NCI-H1105 treated with DMSO at 0.1 percent for 48 hours (cell line): ENCODE data around the gene SYT8.

Experiments
- DNase-seq: peaks from one replicate; lab custom pipeline; 2025; lab: John Stamatoyannopoulos, UW

Gene SYT8

GRCh38 chr11:1845561-1846452 is 11.0 kb downstream of the SYT8 start:
- no peak for DNase-seq

- DNase-seq: no peak
Observed at GRCh38 chr11:1846453-1846932, 11.7 kb downstream of the SYT8 start.

GRCh38 chr11:1847006-1847735 is 12.4 kb downstream of the SYT8 start:
- no peak for DNase-seq

- DNase-seq: no peak
Observed at GRCh38 chr11:1847926-1848639, 13.3 kb downstream of the SYT8 start.

DNA sequence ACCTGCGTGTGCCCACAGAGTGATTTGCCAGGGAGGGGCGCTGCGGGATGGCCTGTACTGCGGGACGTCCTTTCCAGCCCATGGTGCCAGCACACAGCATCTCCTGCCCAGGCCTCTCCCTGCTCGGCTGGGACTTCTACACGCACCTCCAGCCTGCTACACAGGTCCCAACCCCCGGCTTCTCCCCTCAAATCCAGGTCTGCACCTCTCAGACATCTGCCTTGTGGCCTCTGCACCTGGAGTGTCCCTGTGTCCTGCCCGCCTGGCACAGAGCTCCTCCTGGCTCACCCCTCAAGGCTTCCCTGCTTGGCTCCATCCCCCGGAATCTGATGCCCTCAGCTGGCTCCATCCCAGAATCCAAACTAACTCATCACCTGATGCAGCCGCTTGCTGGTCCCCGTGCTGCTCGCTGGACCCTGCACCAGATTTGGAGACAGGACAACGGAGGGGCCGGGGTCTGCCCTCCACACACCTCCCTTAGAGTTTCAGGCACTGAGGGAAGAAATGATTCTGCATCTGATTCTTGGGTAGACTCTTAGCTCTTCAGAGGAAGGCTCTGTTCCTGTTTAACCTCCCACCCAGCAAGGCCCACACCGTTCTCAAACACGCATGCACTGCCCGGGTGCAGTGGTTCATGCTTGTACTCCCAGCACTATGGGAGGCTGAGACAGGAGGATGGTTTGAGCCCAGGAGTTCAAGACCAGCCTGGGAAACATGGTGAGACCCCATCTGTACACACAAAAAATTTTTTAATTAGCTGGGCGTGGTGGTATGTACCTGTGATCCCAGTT is 14.0 kb downstream of the SYT8 start:
- DNase-seq: no peak

DNA sequence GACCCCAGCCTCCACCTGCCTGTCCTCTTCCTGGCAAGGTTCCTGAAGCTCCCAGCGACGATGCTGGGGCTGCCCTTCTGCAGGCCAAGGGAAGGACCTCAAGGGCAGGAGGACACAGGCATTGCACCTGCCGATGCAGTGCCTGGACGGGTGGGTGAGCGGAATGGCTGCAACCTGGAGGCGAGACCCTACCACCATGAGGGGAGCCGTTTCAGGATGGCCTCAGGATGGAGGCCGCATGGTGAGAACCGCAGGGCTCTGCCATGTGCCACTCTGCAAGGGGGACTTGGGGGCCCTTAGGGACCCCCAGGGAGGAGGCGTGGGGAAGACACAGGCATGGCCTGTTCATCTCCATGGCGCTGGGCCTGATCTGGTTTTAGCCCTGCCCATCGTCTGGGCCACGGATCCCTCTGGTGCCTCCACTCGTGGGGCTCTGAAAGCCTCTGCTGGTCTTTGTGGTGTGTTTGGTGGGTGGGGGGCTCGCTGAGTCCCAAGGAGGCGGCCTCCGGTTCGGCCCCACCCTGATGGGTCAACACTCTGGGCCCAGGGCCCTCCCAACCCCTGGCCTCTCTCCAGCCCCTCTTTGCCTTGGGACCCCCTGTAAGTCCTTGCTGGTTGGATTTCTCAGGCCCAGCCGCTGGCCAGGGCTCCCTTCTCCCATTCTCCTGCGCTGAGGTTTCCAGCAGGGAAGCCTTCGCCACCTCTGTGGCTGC is 16.8 kb downstream of the SYT8 start:
- DNase-seq: no peak

DNA sequence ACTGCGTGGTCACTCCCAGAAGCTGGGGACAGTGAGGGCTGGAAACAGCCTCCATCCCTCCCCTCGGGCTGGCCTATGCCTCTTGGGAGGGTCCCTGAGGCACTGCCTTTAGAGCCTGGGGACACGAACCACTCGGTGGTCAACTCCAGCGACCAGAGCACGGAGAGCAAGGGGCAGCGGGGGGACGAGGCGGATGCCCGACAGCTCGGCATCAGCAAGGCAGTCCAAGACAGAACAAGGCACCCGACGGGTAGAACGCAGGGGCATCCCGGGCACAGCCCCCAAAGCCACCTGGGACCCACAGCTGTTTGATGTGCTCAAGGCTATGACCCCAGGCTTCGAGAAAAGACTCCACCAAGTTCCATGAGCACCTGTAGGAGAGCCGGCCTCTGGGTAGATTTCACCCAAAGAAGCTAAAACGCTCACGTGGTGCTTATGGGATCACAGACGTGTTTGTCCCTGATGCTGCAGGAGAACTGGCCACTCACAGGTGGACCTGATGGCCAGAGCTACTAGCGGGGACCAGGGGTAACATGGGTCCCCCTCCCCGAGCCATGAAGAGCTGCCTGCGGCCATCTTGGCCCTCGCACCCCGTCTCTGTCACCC is 17.6 kb downstream of the SYT8 start:
- DNase-seq: no peak

DNA sequence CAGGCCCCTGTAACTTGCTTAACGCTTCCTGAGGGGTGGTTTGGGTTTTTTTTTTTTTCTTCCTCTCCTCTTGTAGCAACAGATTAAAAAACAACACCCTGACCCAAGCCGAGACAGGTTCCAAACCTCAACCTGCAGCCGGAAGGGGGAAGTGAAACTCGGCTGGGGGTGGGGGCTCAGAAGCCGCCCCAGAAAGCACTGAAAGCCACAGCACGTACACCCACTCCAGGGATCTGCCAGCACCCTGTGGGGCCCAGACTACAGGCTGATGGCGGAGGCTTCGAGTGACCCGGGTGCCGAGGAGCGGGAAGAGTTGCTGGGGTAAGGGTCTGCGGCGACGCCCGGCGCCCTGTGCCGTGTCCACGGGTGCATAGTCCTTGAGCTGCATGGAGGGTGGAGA is 18.1 kb downstream of the SYT8 start, which contains the start of gene LSP1:
LSP1 (plus strand) TSS at position 208 of the 400 bp plus-strand sequence; CDS start at position 269, 61 bp downstream.
- no peak for DNase-seq

- no peak for DNase-seq
Observed at GRCh38 chr11:1853376-1854131, 18.8 kb downstream of the SYT8 start.

DNA sequence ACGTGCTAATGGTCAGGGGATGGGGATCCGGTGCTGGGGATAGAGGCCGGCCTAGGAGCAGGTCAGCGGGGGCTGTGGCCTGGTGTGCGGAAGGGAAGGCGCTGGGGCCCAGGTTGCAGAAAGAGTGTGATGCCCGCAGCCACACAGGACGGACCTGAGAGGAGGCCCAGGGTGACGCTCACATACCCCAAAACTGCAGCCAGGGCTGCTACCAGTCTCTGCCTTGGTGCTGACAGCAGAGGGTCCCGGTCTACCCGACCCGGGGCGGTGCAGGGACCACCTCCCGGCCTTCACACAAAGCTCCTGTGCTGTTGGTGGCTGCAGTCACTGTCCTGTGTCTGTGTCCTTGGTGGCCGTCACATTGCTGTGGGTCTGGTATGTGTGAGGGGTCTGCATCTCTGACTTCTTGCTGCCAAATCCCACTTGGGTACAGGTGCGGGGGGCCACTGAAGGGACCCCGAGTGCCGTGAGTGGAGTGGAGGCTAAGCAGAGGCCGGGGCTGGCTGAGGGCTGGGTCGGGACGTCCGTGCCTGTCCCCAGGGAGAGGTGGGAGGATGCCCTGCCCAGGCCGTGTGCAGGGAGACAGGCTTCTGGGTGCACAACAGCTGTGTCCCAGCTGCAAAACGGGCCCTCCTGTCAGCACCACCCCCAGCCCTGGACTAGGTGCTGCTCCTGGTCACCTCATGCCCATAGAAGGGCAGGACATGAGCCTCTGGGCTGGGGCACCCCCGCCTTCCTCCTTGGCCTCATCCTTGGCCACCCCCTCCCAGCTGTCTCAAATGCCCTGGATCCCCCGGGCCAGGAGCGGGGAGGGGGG is 19.6 kb downstream of the SYT8 start:
- no peak for DNase-seq

- no peak for DNase-seq
Observed at GRCh38 chr11:1854949-1855885, 20.4 kb downstream of the SYT8 start.

- DNase-seq: no peak
Observed at GRCh38 chr11:1855886-1856265, 21.1 kb downstream of the SYT8 start.

DNA sequence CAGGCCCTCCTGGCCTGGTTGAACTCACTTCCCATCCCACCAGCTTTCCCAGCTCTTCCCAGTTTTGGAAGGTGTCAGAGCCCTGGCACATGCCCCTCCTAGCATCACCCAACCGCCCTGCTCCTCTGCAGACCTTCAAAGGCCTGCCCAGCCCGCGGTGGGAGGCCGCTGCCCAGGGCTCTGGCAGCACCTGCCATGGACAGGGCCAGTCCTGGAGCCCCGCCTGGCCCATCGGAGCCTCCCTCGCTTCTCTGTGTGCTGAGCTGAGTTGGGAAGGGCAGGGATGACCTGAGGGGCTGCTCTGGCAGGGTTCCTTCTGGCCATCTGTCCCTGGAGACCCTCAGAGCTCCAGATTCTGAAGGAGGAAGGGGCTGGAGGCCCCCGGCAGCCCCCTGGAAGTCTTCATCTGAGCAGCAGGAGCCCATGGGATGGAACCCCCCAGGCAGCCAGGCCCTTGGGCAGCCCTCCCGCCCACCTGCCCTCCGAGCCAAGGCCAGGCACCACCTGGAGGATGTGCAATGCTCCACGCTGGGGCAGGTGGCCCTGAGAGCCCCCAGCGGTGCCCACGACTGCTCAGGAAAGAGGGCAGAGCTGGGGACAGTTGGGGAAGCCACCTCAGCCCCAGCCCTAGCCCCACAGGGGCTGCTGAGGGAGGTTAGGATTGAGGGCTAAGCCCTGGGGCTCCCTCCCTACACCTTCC is 21.7 kb downstream of the SYT8 start:
- DNase-seq: no peak

- no peak for DNase-seq
Observed at GRCh38 chr11:1857064-1857463, 22.3 kb downstream of the SYT8 start.

- DNase-seq: no peak
Observed at GRCh38 chr11:1858154-1858553, 23.4 kb downstream of the SYT8 start.

GRCh38 chr11:1858576-1858975 is 23.8 kb downstream of the SYT8 start:
- DNase-seq: no peak

- DNase-seq: no peak
Observed at GRCh38 chr11:1859004-1859403, 24.2 kb downstream of the SYT8 start.
